Embryonic facial prominence (tissue), 1 donor: ENCODE data around the gene HEATR5A.
"Not testable (repeated sequence)": the region's sequence is repeated elsewhere in the genome, so short reads cannot be mapped to it uniquely, and the experiment has no call there.

ENCODE experiments used
- DNase-seq: peaks from one replicate; pipeline ENCODE4 v3.0.0-alpha.2; 2016; ENCODE audit errors: extremely low spot score

Gene HEATR5A

DNA sequence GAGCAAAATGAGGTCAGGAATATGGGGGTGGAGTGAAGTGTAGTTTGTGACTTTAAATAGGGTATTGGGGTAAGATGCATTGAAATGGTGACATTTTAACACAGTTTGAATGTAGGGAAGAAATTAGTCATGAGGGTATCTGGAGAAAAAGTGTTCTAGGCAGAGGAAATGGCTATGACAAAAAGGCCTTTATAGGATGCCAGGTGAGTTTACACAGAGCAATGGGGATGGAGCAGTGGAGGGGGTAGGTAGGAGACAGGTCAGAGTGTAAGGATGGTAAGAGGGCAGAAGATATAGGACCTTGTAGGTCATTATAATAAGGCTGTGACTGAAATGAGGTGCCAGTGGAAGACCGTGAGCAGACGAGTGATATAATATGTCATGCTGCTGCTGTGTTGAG lies 30.4 kb downstream of the HEATR5A start:
- no peak for DNase-seq

DNA sequence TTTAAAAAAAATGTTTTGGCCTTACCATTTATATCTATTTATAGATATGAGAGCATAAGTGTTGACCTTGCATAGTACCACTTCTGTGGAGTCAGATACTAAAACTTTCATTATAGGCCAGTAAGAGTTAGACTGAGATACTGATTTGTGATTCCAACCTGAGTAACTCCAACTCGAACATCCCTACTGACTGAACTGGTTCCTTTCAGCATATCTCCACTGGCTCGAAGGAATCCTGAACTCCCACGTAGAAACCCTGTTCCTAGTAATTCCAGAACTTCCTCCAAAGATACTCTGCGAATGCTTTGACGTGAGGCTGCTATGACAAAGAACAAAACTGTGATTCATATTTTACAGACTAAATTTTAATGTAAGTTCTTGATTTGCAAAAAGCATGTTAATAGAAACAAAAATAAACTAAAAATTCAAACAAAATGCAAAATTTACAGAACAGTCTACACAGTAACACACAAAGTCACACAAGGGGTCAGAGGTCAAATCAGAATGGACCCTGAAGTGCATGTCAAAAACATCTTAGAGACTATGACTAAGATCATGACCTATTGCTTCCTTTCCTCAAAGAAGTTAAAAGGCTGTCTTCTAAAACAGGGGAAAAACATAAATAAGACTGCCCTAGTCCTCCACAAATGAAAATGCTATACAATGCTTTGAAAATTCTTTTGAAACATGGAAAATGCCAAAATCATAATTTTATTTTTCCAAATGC lies 31.5 kb downstream of the HEATR5A start:
- no peak for DNase-seq

DNA sequence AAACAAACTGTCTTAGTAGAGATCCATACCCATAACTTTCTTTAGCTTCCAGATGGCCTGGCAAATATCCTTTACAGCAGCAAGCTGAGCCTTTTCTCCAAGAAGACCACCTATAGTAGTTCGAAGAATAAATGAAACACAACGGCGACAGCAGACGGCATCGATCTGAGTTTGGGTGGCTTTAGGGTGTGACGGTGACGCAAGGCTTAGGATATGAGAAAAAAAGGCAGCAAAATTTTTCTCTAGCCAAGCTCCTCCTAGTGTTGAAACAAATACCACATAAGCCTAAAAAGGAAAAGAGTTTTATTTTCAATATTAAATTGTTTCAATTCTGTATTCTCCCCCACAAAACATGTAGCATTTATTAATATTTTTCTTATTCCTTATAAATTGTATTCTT lies 33.3 kb downstream of the HEATR5A start:
- DNase-seq: no peak

DNA sequence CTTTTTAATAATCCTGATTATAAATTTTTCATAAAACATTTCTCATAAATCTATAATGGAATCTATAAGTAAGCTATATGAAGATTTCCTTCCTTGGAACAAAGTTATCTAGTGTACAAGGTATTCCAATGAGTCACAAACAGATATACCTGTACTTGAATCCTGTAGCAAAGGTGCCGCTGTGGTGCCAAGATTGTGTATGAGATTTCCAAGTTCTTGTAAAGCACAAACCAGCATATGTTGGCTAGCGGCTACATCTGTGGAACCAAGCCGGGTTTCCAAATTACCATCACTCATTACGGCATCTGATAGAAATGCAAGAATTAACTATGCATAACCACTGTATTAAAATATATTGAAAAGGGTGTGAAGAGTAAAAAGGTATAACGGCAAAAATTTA lies 34.1 kb downstream of the HEATR5A start:
- no peak for DNase-seq

DNA sequence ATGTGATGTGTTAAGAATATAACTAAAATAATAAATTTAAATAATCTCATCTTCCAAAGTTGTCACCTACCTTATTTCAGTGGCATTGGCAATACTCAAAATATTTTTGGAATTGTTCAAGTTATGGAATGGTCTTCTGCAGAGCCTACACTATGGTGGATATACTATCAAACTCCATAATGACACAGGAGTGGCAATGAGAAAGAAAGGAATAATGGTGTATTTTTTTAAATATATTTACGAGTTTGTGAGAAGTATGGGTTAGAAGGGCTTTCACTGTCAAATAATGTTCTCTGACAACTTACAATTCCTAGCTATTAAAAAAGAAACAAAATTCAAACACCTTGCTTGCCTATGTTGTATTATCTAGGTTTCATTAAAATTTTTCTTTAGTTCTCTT lies 38.1 kb downstream of the HEATR5A start:
- no peak for DNase-seq

DNA sequence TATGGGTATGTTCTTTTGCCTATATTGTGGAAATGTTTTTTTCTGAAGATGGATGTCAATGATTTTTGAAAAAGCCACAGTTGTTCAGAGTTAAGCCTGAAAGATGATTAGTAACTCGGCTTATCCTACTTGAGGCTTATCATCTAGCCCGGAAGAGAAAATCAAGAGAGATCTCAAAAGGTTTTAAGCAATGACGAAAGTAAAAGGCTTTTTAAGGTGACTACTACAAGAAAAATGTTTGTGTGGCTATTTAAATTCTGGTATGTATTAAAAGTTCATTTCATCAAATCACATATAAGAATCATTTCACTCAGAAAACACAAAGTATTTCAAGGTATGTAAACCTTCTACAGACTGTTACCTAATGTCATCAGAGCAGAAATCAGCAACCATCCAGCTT lies 40.2 kb downstream of the HEATR5A start:
- DNase-seq: no peak

DNA sequence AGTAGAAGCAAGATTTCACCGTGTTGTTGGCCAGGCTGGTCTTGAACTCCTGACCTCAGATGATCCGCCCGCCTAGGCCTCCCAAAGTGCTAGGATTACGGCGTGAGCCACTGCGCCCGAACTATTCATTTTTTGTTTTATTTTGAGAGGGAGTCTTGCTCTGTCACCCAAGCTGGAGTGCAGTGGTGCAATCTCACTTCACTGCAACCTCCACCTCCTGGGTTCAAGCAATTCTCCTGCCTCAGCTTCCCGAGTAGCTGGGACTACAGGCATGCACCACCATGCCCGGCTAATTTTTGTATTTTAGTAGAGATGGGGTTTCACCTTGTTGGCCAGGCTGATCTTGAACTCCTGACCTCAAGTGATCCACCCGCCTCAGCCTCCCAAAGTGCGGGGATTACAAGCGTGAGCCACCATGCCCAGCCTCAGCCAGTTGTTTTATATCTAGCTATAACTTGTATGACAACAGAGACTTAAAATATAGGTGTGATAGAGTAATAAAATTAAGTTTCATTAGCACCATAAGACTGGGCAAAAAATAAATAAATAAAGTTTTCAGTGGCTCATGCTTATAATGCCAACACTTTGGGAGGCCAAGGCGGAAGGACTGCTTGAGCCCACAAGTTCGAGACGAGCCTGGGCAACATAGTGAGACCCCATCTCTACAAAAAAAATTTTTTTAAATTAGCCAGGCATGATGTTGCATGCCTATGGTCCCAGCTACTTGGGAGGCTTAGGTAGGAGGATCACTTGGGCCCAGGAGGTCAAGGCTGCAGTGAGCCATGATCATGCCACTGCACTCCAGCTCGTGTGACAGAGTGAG lies 41.0 kb downstream of the HEATR5A start:
- DNase-seq: not testable (repeated sequence)

DNA sequence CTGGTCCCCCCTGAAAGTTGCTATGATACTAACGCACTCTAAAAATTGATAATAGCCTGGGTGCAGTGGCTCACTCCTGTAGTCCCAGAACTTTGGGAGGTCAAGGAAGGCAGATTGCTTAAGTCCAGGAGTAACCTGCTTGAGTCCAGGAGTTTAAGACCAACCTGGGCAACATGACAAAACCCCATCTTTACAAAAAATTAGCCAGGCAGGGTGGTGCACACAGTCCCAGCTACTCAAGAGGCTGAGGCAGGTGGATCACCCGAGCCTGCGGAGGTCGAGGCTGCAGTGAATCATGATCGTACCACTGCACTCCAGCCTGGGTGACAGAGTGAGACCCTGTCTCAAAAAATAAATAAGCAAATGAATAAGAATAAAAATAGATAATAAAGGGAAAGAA lies 42.9 kb downstream of the HEATR5A start:
- DNase-seq: no peak

DNA sequence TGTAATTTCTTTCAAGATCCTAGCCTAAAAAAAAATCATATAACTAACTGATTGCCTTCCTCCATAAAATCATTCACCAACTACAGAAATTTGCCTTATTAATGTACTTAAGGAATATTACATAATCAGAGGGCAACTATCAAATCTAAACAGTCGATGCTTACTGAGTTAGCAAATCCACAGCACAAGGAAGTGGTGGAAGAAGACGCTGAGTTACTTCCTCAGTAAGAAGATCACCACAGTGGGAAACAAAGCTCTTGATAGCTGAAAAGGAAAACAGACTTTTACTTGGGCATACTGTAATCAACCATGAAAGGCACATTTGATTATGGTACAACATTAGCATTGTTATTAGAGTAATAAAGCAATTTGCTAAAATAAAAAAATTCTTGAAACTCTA lies 48.7 kb downstream of the HEATR5A start:
- DNase-seq: no peak

DNA sequence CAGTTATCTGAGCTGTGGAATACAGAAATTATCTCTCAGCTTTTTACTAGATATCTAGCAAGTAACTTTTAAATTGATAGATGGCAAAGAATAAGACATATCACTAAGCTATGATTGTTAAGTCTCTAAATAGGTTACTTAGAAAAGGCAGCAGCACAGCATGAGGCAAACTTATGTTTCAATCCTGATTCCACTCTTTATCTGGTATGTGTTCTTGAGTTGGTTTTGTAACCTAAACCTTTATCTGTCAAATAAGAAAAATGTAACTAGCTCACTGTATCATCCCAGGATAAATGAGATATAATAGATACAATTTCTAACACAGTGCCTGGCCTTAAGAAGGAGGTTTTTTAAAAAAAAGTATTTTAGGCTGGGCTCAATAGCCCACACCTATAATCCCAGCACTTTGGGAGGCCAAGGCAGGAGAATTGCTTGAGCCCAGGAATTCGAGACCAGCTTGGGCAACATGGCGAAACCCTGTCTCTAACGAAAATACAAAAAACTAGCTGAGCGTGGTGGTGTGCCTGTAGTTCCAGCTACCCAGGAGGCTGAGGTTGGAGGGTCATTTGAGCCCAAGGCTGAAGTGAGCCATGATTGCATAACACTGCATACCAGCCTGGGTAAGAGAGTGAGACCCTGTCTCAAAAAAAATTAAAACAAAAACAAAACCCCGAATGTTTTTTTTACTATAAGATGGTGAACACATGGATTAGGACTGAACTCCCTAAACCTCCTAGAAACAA lies 56.8 kb downstream of the HEATR5A start:
- no peak for DNase-seq

DNA sequence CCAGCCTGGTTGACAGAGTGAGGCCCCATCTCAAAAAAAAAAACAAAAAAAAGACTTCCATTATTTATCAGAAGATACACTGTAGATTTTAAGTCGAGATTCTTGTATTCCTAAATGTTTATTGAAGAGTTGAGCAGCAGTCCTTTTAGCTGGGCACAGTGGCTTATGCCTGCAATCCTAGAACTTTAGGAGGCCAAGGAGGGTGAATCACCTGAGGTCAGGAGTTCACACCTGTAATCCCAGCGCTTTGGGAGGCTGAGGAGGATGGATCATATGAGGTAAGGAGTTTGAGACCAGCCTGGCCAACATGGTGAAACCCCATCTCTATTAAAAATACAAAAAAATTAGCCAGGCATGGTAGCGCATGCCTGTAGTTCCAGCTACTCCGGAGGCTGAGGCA lies 57.6 kb downstream of the HEATR5A start:
- DNase-seq: no peak

DNA sequence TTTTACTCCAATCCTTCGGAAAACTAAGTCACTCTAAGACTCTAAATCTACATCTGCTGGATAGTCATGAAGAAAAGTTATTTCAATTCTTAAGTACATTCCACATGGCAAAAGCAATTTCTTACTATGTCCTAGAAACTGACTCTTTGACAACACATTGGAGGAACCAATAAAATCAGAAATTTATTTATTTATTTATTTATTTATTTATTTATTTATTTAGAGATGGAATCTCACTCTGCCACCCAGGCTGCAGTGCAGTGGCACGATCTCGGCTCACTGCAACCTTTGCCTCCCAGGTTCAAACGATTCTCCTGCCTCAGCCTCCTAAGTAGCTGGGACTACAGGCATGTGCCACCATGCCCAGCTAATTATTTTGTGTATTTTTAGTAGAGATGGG lies 58.6 kb downstream of the HEATR5A start:
- not testable (repeated sequence) for DNase-seq

DNA sequence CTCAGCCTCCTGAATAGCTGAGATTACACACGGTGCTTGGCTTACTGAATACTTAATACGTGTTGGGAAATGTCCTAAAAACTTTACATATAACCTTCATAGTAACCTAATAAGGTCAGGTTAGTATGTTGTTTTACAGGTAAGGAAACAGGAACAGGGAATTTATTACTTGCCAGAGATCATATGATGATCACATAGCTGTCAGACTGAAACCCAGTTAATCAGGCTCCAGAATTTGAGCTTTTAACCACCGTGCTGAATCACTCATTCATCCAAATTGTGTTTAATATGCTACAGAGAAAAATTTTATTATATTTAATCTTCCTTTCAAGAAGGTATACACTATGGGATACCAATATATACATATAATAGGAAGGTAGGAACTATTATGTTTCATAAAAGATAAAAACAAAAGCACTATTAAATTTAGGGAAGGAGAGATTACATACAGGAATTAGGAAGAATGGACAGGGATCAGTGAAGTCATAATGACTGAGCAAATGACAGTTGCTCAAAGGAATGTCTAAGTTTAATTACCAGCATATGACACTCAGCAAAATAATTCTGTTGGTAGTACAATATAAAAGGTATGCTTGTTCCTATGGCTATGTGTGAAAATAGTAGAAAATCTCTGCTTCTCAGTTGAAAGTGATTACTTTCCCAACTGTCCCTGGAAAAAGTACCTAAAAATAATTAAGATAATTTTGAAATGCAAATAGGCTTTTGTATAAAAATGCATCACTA lies 59.3 kb downstream of the HEATR5A start:
- no peak for DNase-seq

DNA sequence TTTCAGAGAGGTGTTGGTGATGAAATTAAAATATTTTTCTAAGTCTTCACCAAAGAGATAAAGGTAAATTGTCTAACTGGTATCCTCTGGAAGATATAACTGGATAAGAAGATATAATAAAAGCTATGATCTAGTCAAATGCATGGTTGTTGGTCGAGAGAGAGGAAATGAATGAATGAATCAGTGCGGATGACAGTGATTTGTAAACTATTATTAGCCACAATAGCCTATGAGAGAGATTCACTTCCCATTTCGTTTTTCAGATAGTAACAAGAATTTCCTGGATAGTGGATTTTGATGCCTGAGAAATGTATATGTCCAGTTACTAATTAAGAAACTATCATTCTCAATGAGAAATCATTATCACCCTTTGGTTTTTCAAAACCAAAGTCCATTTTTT lies 63.1 kb downstream of the HEATR5A start:
- no peak for DNase-seq

DNA sequence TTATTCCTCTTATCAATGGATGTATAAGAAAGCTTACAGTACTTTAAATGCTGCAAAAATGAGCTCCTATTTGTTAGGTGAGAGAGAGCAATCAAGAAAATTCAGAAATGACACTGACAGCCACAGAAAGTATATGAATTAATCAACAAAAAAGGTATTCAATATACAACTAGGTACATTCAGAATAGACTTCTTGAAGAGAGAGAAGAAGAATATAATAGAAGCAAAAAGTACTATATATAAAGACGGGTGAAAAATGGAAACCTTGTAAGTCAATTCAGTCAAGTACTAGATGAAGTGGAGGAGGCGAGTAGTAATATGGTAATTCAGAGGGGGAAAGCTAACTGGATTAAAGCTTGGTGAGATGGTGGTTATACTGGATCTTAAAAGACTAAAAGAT lies 74.3 kb downstream of the HEATR5A start:
- DNase-seq: no peak

DNA sequence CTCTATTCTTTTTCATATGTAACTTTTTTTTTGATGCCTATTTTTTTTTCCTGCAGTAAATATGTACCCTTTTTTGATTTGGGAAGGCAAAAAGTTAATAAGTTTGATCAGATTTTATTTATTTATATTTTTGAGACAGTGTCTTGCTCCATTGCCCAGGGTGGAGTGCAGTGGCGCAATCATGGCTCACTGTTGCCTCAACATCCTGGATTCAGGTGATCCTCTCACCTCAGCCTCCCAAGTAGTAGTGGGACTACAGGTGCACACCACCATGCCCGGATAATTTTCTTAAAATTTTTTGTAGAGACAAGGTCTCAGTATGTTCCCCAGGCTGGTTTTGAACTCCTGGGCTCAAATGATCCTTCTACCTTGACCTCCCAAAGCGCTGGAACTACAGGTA lies 79.1 kb downstream of the HEATR5A start:
- DNase-seq: no peak

DNA sequence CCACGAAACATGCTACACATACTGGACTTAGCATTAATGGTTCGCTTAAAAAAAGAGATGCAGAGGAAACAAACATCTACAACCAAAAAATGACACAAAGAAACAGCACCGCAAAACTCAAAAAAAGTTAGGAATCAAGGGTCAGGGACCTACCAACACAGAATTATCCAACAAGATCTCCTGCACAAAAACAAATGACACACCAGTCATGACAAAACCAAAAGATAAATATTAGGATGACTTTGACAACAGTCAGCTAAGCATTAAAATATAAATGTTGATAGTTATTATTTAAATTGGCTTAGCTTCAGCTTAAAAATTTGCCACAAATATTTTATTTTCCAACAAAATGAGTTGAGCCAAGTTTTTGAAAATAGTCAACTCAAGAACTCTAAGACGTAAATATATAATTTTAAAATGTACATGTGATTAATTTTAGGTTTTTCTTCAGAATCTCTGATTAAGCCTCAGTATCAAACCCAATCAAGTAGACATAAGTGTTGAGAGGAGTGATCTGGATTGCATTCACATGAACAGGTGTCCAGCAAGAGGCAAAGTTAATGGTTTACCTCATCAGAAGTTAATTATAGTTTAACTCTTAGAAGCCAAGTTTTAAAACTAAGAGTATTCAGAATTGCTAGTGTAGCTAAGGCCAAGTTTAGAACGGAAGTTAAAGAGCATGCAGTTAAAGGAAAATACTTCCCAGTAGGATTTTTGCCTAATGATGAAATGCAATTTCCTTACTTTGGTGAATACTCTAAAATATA lies 79.9 kb downstream of the HEATR5A start:
- no peak for DNase-seq

DNA sequence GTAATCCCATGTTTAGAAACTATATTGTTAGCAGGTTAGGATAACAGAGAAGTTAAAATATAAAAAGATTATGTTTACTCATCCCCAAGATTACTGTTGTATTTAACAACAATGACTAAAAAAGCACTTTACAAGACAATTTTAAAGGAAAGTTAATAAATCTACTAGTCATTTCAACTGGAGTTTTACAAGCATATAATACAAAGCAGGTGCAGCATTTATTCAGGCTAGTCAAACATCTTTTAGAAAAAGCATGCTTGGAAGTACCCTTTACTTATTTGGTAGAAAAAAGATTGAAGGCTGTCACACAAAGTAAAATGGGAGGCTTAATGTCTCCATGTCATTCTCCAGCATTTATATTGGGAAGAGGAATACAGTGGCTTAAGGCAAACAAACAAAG lies 80.6 kb downstream of the HEATR5A start:
- no peak for DNase-seq

DNA sequence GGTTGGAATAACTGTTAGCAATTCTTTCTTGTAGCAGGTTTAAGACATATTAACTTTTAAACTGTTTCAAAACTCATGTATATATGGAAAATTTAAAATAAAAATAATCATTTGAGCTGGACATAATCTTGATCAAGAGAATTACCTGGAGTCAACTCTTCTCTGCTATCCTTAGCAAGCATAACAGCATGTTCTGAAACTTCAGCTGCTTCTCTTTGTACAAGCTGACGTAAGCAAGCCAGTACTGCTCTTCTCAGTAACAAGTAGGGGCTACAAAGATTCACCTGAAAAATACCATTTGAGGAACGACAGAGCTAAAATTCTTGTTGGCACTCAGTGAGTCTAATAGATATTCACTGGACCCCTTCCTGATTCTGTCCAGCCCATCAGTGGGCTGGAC lies 83.0 kb downstream of the HEATR5A start:
- no peak for DNase-seq

DNA sequence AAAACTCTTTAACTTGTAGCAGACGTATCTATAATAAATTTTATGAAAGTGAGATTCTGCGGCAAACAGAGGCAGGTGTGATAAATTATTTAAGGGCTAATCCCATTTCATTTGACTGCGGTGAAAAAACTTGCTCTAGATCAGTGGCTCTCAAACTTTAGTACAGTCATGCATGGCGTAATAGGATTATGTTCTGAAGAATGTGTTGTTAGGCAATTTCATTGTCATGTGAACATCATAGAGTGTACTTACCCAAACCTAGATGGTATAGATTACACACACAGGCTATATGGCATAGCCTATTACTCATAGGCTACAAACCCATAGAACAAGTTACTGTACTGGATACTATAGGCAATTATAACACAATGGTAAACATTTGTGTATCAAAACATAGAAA lies 83.7 kb downstream of the HEATR5A start:
- no peak for DNase-seq

DNA sequence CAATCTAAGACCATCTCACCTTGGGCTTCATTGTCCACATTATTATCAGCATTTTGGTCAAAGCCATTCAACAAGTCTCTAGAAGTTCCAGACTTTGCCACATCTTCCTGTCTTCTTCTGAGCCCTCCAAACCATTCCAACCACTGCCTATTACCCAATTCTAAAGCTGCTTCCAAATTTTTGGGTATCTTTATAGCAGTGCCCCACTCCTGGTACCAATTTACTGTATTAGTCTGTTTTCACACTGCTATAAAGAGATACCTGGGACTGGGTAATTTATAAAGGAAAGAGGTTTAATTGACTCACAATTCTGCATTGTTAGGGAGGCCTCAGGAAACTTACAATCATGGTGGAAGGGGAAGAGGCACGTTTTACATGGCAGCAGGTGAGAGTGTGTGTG lies 89.0 kb downstream of the HEATR5A start:
- DNase-seq: not testable (repeated sequence)
